ENCODE data around the gene TNFRSF14. TPM values are rescaled to one million over a fixed set of nuclear protein-coding genes. Genes with fewer than 3 reads are reported as not detected.

TNFRSF14 gene
- total and polyA plus RNA-seq, 9 of the 15 experiments (the other 6 are each of a cell fraction or from before 2014, with no cell fraction given), result 0.11 to 2.3 (median 0.68) TPM; not detected in 2

- POLR2A ChIA-PET, result interaction anchor here (1.4 kb wide), 1 partner anchor 9 kb away, joined by 3 read pairs; no protein-coding TSS in a partner anchor
- no peak for FAIRE-seq
- no peak for DNase-seq (ENCODE audit: extremely low read depth in 1 of 4, low spot score in 3 of 4)
- peaks cover 11 to 54% of the 10 kb centered on the region in 2 experiments; a peak in 4 of 5 replicates for H3K27me3 ChIP-seq (ENCODE audit: control insufficient read depth in 2 of 2, insufficient read depth in 2 of 2, low read length in 2 of 2)
- no peak overlapping the region for H3K27ac ChIP-seq (ENCODE audit: extremely low read depth, low read depth, low read length)
- no peak overlapping the region for H2AFZ ChIP-seq (ENCODE audit: low read depth, low read length)
- H3K9me1 ChIP-seq (ENCODE audit: control insufficient read depth, insufficient read depth, low read length), result no peaks in the 10 kb centered on the region
- CTCF ChIA-PET (ENCODE audit: low intra/inter-chr PET ratio), result no interaction called here
- WGBS (ENCODE audit: insufficient coverage, low coverage, missing lambda C conversion rate), result 11% methylated on average over 25 of the region's 26 CpGs
- H4K20me1 ChIP-seq (replicated peaks; ENCODE audit: control insufficient read depth, insufficient read depth, low read length), result 0 out of 2 replicates have a peak, but pooled peaks cover 6% of the 10 kb centered on the region
- peaks cover 0 to 70% of the 10 kb centered on the region in 2 experiments; a peak in 2 of 5 replicates for H3K4me1 ChIP-seq (replicated peaks in 1 of 2; ENCODE audit: control insufficient read depth in 2 of 2, insufficient read depth in 2 of 2, low read length in 2 of 2)
- H3K4me3 ChIP-seq, result no peak overlapping the region
- in situ Hi-C loops (cut with MboI), result no loop called here
- no peak overlapping the region for H3K9ac ChIP-seq (ENCODE audit: insufficient read depth in 1 of 2, low read depth in 2 of 2, low read length in 2 of 2)
- intact Hi-C loops (cut with micrococcal nuclease), result no loop called here
- TF ChIP-seq GTF2E2 (tag; IDR thresholded peaks at IDR 0.05) (no peak), LCOR (CRISPR knock-in tag; IDR thresholded peaks at IDR 0.05) (no peak), DIDO1 (tag; IDR thresholded peaks at IDR 0.05; ENCODE audit: low read depth) (no peak), U2AF1 (optimal IDR thresholded peaks at IDR 0.05; ENCODE audit: low read depth, low read length) (no peak), BCLAF1 (IDR thresholded peaks at IDR 0.05; ENCODE audit: borderline replicate concordance in 1 of 2, control insufficient read depth in 1 of 2, low read depth in 2 of 2, low read length in 1 of 2) (no peak), ZNF324 (CRISPR knock-in tag; IDR thresholded peaks at IDR 0.05) (no peak), TEAD2 (tag; IDR thresholded peaks at IDR 0.05) (no peak), HOXB6 (CRISPR knock-in tag; IDR thresholded peaks at IDR 0.05; ENCODE audit: borderline replicate concordance) (no peak), NBN (IDR thresholded peaks at IDR 0.05; ENCODE audit: low read depth) (no peak), PTBP1 (IDR thresholded peaks at IDR 0.05; ENCODE audit: low read depth, low read length) (no peak), ZNF639 (CRISPR knock-in tag; conservative IDR thresholded peaks at IDR 0.05 in 1 of 2, IDR thresholded peaks at IDR 0.05 in 1 of 2) (no peak)
- no peak for ATAC-seq
- no peaks in the 10 kb centered on the region for H3K79me2 ChIP-seq (ENCODE audit: control insufficient read depth, insufficient read depth, low read length)
- H3K4me2 ChIP-seq (ENCODE audit: insufficient read depth, low read length), result no peak overlapping the region
- no peaks in the 10 kb centered on the region for H3K36me3 ChIP-seq (ENCODE audit: control insufficient read depth, insufficient read depth, low read length)
- no TSS peak for BruUV-seq (replicated peaks)
- H3K9me3 ChIP-seq (replicated peaks; ENCODE audit: control insufficient read depth, insufficient read depth, low read depth, low read length), result no peaks in the 10 kb centered on the region
Measured at GRCh38 chr1:2593251-2593878, 37.2 kb downstream of the TNFRSF14 start.
